ENCODE data around the gene LCE1E. TPM values are rescaled to one million over a fixed set of nuclear protein-coding genes. Genes with fewer than 3 reads are reported as not detected.

The LCE1E gene
- total RNA-seq, 1 experiment from 2014 or later, result not detected

DNA sequence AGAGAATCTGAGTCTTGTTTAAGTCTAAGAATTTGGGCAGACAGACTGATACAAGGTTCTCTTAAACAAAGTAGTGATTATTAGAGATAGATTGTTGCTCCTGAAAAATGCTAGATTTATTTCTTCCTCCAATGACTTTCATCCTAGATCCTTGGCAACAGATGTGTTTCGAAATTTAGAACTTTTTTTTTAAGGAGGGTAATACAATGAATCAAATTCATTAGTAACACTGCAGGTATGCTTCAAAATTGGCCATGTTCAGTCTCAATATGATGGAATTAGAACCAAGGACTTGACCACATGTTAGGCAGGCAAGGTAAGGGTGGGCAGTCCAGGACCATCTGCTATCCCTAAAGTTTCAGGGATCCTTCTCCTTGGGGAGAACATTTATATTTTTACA is 15.6 kb upstream of the LCE1E start:
- DNase-seq (ENCODE audit: low read depth), result no peak

DNA sequence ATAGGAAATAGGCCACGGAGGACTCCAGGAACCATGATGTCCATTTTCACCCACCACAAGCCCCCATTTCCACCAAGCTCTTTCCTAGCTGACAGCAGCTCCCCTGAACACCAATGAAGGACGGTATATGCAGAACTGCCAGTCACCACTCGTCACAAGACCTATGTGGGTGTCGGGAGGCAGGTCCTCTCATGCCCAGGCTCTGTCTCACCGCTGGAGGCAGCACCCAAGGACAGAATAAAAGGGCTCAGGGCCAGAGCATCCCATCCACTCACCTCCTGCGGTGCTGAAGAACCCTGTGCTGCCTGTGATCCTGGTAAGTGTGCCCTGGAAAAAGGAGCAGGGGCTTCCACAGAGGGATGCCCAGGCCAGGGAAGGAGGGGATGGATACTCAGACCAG is 11.2 kb upstream of the LCE1E start, which contains the start of gene LCE1F:
TSS of gene LCE1F (plus strand) at position 266 of the 400 bp plus-strand sequence. CDS start 1,232 bp downstream, outside the sequence.
- DNase-seq (ENCODE audit: low read depth), result no peak
- in situ Hi-C loops (cut with HindIII; ENCODE audit: low pct_unique_long_range_greater_than_20kb, low sequenced_read_pairs), result no loop called here

More for the DNA sequence above, 15.6 kb upstream of the LCE1E start:
- in situ Hi-C loops (cut with HindIII; ENCODE audit: low pct_unique_long_range_greater_than_20kb, low sequenced_read_pairs), result no loop called here

DNA sequence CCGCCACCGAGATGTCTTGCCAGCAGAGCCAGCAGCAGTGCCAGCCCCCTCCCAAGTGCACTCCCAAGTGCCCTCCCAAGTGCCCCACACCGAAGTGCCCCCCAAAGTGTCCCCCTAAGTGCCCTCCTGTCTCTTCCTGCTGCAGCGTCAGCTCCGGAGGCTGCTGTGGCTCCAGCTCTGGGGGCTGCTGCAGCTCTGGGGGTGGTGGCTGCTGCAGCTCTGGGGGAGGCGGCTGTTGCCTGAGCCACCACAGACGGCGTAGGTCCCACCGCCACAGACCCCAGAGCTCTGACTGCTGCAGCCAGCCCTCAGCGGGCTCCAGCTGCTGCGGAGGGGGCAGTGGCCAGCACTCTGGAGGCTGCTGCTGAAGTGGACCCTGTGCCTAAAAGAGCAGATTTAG is 9.7 kb upstream of the LCE1E start:
- in situ Hi-C loops (cut with HindIII; ENCODE audit: low pct_unique_long_range_greater_than_20kb, low sequenced_read_pairs), result no loop called here
- no peak for DNase-seq (ENCODE audit: low read depth)

GRCh38 chr1:152777510-152778137 is 8.4 kb upstream of the LCE1E start:
- DNase-seq (ENCODE audit: low read depth), result peak; percentile 8
- in situ Hi-C loops (cut with HindIII; ENCODE audit: low pct_unique_long_range_greater_than_20kb, low sequenced_read_pairs), result no loop called here

DNA sequence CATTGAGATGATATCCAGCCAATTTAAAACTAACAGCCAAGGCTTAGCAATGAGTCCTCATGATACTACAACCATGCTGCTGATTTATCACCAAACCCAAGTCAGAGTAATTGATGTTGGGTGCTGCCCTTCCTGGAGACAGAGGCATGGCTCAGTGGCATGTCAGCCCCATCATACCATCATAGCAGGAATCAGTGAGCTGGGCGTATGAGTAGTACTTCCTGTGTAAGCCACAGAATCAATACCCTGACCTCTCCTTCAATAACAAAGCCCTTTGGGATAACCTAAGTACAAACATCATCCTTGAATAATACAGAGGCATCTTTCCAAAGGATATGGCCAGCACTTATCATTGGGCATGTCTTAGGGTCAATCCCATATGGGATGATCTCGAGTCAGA is 3.0 kb upstream of the LCE1E start:
- DNase-seq (ENCODE audit: low read depth), result no peak
- in situ Hi-C loops (cut with HindIII; ENCODE audit: low pct_unique_long_range_greater_than_20kb, low sequenced_read_pairs), result no loop called here

DNA sequence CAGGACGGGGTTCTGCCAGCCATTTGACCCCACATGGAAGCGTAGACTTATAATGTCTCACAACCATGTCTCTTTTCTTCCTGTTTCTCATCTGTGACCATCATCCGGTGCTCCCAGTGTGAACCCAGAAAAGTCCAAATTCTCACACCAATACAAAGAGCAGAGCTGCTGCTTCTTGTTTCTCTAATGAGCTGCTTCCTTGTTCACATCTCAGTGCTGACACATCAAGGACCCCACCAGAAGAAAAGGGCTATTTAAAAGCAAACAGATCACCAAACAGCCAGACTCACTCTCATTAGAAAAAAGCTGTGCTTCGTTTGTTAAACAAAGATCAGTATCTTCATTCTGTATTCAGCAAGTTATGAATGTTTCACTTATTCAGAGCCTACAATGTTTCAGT is 9.6 kb downstream of the LCE1E start:
- in situ Hi-C loops (cut with HindIII; ENCODE audit: low pct_unique_long_range_greater_than_20kb, low sequenced_read_pairs), result no loop called here
- no peak for DNase-seq (ENCODE audit: low read depth)

DNA sequence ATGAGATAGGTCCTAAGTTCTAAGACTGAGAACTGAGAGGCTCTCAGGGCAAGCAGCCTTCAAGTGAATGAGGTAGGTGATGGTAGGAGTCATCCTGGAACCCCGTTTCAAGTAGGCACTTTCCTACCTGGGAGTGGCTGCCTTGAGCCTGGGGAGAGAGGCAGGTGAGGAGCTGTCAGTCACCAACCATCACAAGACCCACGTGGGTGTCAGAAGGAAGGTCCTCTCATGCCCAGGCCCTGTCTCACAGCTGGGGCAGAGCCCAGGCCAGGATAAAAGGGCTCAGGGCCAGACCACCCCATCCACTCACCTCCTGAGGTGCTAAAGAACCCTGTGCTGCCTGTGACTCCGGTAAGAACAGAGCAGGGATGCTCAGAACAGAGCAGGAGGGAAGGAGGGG is 10.4 kb downstream of the LCE1E start, which contains the start of gene LCE1D:
TSS of gene LCE1D (plus strand) at position 301 of the 400 bp plus-strand sequence. CDS start 1,074 bp downstream, outside the sequence.
- in situ Hi-C loops (cut with HindIII; ENCODE audit: low pct_unique_long_range_greater_than_20kb, low sequenced_read_pairs), result no loop called here
- no peak for DNase-seq (ENCODE audit: low read depth)

DNA sequence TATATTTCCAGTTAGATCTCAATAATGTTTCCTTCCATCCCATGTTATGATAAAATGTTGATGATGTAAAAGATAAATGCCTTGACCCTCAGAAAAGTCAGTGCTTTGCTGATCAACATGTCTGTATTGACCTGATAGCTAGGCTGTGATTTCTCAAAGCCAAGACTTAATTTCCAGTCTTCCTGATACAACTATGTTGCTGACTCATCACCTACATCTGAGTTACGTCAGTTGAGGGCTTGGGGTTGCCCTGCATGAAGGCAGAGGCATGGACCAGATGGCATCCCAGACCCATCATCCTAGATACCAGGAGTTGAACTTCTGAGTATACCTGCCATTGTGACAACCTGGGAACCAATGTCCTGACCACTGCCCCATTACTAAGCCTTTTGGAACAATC is 15.3 kb downstream of the LCE1E start:
- in situ Hi-C loops (cut with HindIII; ENCODE audit: low pct_unique_long_range_greater_than_20kb, low sequenced_read_pairs), result no loop called here
- DNase-seq (ENCODE audit: low read depth), result no peak

GRCh38 chr1:152806576-152806975 is 20.5 kb downstream of the LCE1E start, which contains the start of gene LCE1C:
TSS of gene LCE1C (minus strand) at chr1:152806651. CDS start at chr1:152805478, 1,173 bp downstream.
- DNase-seq (ENCODE audit: low read depth), result no peak
- in situ Hi-C loops (cut with HindIII; ENCODE audit: low pct_unique_long_range_greater_than_20kb, low sequenced_read_pairs), result no loop called here

DNA sequence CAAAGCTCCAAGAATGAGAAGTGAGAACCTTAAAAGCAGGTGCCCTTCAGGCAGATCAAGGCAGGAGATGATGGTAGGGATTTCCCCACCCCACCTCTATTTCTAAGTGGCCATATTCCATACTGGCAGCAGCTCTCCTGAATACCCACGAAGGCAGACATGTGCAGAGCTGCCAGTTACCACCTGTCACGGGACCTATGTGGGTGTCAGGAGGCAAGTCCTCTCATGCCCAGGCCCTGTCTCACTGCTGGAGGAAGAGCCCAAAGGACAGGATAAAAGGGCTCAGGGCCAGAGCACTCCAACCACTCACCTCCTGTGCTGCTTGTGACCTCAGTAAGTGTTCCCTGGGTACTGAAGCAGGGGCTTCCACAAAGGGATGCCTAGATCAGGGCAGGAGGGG is 25.0 kb downstream of the LCE1E start:
- in situ Hi-C loops (cut with HindIII; ENCODE audit: low pct_unique_long_range_greater_than_20kb, low sequenced_read_pairs), result no loop called here
- DNase-seq (ENCODE audit: low read depth), result no peak

- in situ Hi-C loops (cut with HindIII; ENCODE audit: low pct_unique_long_range_greater_than_20kb, low sequenced_read_pairs), result no loop called here
Observed at GRCh38 chr1:152811671-152812070, 25.6 kb downstream of the LCE1E start, which contains the start of gene LCE1B. TSS of gene LCE1B (plus strand) at chr1:152811971. CDS start at chr1:152812447, 476 bp downstream.

DNA sequence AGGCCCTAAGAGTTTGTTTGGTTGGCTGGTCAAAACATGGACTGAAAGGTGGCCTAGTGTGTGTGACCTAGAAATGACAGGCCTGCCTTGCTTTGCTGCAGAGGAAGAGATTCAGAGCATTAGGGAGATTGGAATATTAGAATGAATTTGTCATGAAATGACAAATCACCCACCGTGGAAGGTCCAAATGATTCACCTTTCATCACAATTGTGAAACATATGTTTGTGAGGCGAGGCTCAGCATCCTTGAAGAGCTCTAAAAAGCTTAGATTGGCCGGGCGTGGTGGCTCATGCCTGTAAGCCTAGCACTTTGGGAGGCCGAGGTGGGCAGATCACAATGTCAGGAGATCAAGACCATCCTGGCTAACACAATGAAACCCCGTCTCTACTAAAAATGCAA is 31.3 kb downstream of the LCE1E start:
- in situ Hi-C loops (cut with HindIII; ENCODE audit: low pct_unique_long_range_greater_than_20kb, low sequenced_read_pairs), result no loop called here
- no peak for DNase-seq (ENCODE audit: low read depth)

More at GRCh38 chr1:152811671-152812070, 25.6 kb downstream of the LCE1E start, which contains the start of gene LCE1B:
- DNase-seq (ENCODE audit: low read depth), result no peak

DNA sequence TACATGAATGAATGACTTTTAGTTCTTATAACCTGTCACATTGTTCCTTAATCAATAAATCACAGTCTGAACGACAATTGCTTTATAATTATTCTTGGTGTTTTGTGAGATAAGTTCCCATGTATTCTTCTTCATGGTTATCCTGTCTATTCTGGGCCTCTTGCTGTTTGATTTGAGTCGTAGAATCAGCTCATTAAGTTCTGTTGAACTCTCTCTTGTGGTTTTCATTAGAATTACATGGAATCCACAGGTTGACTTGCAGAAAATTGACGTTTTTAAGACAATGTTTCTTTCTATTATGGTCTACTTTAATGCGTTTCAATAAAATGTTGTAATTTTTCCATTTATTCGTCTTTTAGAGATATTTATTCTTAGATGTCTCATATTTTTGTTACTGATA is 37.2 kb downstream of the LCE1E start:
- DNase-seq (ENCODE audit: low read depth), result no peak
- in situ Hi-C loops (cut with HindIII; ENCODE audit: low pct_unique_long_range_greater_than_20kb, low sequenced_read_pairs), result no loop called here

DNA sequence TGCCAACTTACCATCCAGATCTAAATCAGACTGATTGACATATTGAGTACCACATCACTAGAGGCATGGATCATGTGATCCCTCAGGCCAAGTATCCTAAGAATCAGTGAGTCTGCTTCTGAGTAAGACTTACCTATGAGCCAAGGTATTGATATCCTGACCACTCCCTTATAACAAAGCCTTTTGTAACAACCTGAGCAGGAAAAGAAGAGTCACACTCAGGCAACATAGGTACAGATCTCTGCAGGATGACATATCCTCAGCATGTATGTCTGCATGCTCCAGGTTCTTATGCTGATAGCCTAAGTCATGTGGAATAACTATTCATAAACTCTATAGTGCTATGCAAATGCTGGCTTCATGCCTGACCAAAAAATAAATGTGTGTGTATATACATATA is 38.9 kb downstream of the LCE1E start:
- in situ Hi-C loops (cut with HindIII; ENCODE audit: low pct_unique_long_range_greater_than_20kb, low sequenced_read_pairs), result no loop called here
- no peak for DNase-seq (ENCODE audit: low read depth)

GRCh38 chr1:152827173-152827572 is 41.1 kb downstream of the LCE1E start, which contains the start of gene LCE1A:
TSS of gene LCE1A (plus strand) at chr1:152827473. CDS start at chr1:152827473, 0 bp downstream.
- in situ Hi-C loops (cut with HindIII; ENCODE audit: low pct_unique_long_range_greater_than_20kb, low sequenced_read_pairs), result no loop called here
- DNase-seq (ENCODE audit: low read depth), result no peak

GRCh38 chr1:152836870-152837269 is 50.8 kb downstream of the LCE1E start:
- no peak for DNase-seq (ENCODE audit: low read depth)
- in situ Hi-C loops (cut with HindIII; ENCODE audit: low pct_unique_long_range_greater_than_20kb, low sequenced_read_pairs), result no loop called here

Data from Caki2 (cell line).